Measurements from ENCODE around the gene PRKAR2B. TPM values are rescaled to one million over a fixed set of nuclear protein-coding genes. Genes with fewer than 3 reads are reported as not detected.
"Not testable (repeated sequence)": the region's sequence is repeated elsewhere in the genome, so short reads cannot be mapped to it uniquely, and the experiment has no call there.

The PRKAR2B gene
- total RNA-seq, 6 experiments from 2014 or later: 3.6 to 9.7 (median 8.7) TPM

- DNase-seq: no peak
- no peak overlapping the region for H3K27ac Mint-ChIP-seq
- no peak for TF ChIP-seq CTCF (IDR thresholded peaks at IDR 0.05)
- no peaks in the 10 kb centered on the region; the same call in 1 of the 2 replicates for H3K27me3 Mint-ChIP-seq (ENCODE audit: insufficient read depth)
- H3K4me3 Mint-ChIP-seq: no peak overlapping the region
- H3K9me3 Mint-ChIP-seq: no peaks in the 10 kb centered on the region
- no peaks in the 10 kb centered on the region for H3K36me3 Mint-ChIP-seq (ENCODE audit: low read depth)
- peaks cover 64% of the 10 kb centered on the region for H3K4me1 Mint-ChIP-seq (ENCODE audit: low read depth)
Measured at GRCh38 chr7:107049480-107049879, 5.0 kb downstream of the PRKAR2B start.

- no peak for DNase-seq
- Mint-ChIP-seq H3K4me1 (ENCODE audit: low read depth) (peaks cover 64% of the 10 kb centered on the region), H3K27me3 (ENCODE audit: insufficient read depth) (no peaks in the 10 kb centered on the region; the same call in 1 of the 2 replicates), H3K27ac (no peak overlapping the region), H3K9me3 (no peaks in the 10 kb centered on the region), H3K4me3 (no peak overlapping the region), H3K36me3 (ENCODE audit: low read depth) (no peaks in the 10 kb centered on the region)
- TF ChIP-seq CTCF (IDR thresholded peaks at IDR 0.05): no peak
Measured at GRCh38 chr7:107049971-107050532, 5.5 kb downstream of the PRKAR2B start.

- Mint-ChIP-seq H3K27me3 (ENCODE audit: insufficient read depth) (no peaks in the 10 kb centered on the region), H3K27ac (peak overlapping the region; percentile 79), H3K4me3 (0 out of 2 replicates have a peak overlapping the region, but pooled peaks have one; percentile 30), H3K4me1 (ENCODE audit: low read depth) (peaks cover 51% of the 10 kb centered on the region), H3K36me3 (ENCODE audit: low read depth) (0 out of 2 replicates have a peak, but pooled peaks cover 4% of the 10 kb centered on the region), H3K9me3 (peaks cover 9% of the 10 kb centered on the region; the same call in 1 of the 2 replicates)
- DNase-seq: peak; percentile 57
- no peak for TF ChIP-seq CTCF (IDR thresholded peaks at IDR 0.05)
Measured at GRCh38 chr7:107051376-107051775, 6.9 kb downstream of the PRKAR2B start.

- not testable (repeated sequence) for H3K27me3 Mint-ChIP-seq (ENCODE audit: insufficient read depth); H3K36me3 Mint-ChIP-seq (ENCODE audit: low read depth); DNase-seq; H3K4me3 Mint-ChIP-seq; H3K27ac Mint-ChIP-seq
- Mint-ChIP-seq H3K9me3 (peaks cover 10% of the 10 kb centered on the region; the same call in 1 of the 2 replicates), H3K4me1 (ENCODE audit: low read depth) (peaks cover 21% of the 10 kb centered on the region)
Measured at GRCh38 chr7:107054965-107055364, 10.5 kb downstream of the PRKAR2B start.

GRCh38 chr7:107056058-107056457 lies 11.6 kb downstream of the PRKAR2B start:
- peaks cover 10% of the 10 kb centered on the region; the same call in 1 of the 2 replicates for H3K9me3 Mint-ChIP-seq
- H3K27me3 Mint-ChIP-seq (ENCODE audit: insufficient read depth); H3K4me1 Mint-ChIP-seq (ENCODE audit: low read depth); H3K27ac Mint-ChIP-seq; H3K4me3 Mint-ChIP-seq; DNase-seq; H3K36me3 Mint-ChIP-seq (ENCODE audit: low read depth): not testable (repeated sequence)

GRCh38 chr7:107056728-107057473 lies 12.4 kb downstream of the PRKAR2B start:
- no peak for DNase-seq
- Mint-ChIP-seq H3K27me3 (ENCODE audit: insufficient read depth) (no peaks in the 10 kb centered on the region; the same call in 1 of the 2 replicates), H3K4me1 (ENCODE audit: low read depth) (peaks cover 1% of the 10 kb centered on the region), H3K4me3 (no peak overlapping the region), H3K27ac (no peak overlapping the region), H3K36me3 (ENCODE audit: low read depth) (0 out of 2 replicates have a peak, but pooled peaks cover 5% of the 10 kb centered on the region), H3K9me3 (peaks cover 10% of the 10 kb centered on the region; the same call in 1 of the 2 replicates)
- TF ChIP-seq CTCF (IDR thresholded peaks at IDR 0.05): no peak

Measured in HFFc6 (cell line).